Measurements from ENCODE around the gene MYO10. TPM values are rescaled to one million over a fixed set of nuclear protein-coding genes. Genes with fewer than 3 reads are reported as not detected.

MYO10 gene
- total RNA-seq, 4 donors from 2014 or later = 3.2 to 30.7 (median 22.9) TPM

DNA sequence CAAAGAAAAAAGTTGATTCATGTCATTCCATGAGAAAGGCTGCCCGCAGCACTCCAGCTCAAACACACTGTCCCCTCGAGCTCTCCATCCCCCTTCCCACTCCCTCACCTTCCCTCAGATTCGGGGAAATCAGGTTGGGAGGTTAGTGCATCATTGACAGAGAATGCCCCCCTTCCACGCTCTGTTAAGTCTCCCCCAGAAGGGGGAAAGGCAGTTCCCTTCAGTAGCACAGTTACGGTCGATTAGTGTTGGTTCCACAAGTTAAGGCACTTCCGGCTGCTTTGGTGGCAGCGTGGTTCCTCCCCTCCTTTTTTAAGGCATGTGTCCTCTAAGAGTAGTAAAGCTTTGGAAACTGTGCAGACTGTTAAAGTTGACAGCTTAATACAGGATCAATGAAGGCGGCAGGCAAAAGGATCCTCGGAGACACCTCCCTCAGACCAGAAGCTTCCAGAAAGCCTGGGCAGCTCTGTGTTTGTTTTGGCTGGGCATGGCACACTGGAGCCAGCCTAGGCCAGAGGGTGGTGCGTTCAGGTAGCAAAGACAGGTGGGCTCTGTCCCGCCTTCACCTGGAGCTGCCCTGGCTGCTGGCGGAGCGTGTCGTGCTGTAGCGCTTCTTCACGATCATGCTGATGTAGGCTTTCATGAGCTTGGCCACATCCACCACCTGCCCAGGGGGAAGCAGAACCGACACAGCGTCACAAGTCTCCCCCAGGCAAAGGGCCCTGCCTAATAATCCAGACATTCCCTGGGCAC is 269.8 kb downstream of the MYO10 start:
- intact Hi-C loops (cut with DNase I; ENCODE audit: low total_unique reads) = no loop called here
- TF ChIP-seq, protein P1, sequence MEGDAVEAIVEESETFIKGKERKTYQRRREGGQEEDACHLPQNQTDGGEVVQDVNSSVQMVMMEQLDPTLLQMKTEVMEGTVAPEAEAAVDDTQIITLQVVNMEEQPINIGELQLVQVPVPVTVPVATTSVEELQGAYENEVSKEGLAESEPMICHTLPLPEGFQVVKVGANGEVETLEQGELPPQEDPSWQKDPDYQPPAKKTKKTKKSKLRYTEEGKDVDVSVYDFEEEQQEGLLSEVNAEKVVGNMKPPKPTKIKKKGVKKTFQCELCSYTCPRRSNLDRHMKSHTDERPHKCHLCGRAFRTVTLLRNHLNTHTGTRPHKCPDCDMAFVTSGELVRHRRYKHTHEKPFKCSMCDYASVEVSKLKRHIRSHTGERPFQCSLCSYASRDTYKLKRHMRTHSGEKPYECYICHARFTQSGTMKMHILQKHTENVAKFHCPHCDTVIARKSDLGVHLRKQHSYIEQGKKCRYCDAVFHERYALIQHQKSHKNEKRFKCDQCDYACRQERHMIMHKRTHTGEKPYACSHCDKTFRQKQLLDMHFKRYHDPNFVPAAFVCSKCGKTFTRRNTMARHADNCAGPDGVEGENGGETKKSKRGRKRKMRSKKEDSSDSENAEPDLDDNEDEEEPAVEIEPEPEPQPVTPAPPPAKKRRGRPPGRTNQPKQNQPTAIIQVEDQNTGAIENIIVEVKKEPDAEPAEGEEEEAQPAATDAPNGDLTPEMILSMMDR (IDR thresholded peaks at IDR 0.05) = no peak
- TF ChIP-seq POLR2A (IDR thresholded peaks at IDR 0.05) = no peak
- Histone ChIP-seq H3K36me3 (no peaks in the 10 kb centered on the region), H3K27ac (no peak overlapping the region), H3K27me3 (no peaks in the 10 kb centered on the region), H3K9me3 (no peaks in the 10 kb centered on the region), H3K4me1 (no peaks in the 10 kb centered on the region), H3K4me3 (no peak overlapping the region)
- DNase-seq = no peak

DNA sequence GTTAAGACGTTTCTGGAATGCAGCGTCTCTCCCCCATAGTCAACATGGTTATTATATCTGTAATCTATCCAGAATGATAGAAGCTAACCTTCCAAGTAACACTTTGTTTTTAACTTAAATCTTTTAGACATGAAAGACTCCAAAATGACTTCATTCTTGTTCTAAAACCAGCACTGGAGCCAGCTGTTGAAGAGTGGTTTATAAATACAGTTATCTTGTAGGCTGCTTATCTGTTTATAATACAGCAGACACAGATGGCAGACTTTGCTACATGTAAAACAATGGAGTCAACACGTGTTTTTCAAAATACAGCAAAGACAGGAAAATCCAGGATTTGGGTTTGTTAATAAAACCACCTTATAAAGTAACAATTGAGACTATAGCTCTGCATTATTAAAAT is 270.5 kb downstream of the MYO10 start:
- H3K36me3 ChIP-seq = no peaks in the 10 kb centered on the region
- no peak for DNase-seq
- H3K9me3 ChIP-seq = no peaks in the 10 kb centered on the region
- TF ChIP-seq, protein P1 (IDR thresholded peaks at IDR 0.05) = no peak
- TF ChIP-seq POLR2A (IDR thresholded peaks at IDR 0.05) = no peak
- H3K27me3 ChIP-seq = no peaks in the 10 kb centered on the region
- H3K4me3 ChIP-seq = no peak overlapping the region
- intact Hi-C loops (cut with DNase I; ENCODE audit: low total_unique reads) = no loop called here
- H3K4me1 ChIP-seq = no peaks in the 10 kb centered on the region
- no peak overlapping the region for H3K27ac ChIP-seq

DNA sequence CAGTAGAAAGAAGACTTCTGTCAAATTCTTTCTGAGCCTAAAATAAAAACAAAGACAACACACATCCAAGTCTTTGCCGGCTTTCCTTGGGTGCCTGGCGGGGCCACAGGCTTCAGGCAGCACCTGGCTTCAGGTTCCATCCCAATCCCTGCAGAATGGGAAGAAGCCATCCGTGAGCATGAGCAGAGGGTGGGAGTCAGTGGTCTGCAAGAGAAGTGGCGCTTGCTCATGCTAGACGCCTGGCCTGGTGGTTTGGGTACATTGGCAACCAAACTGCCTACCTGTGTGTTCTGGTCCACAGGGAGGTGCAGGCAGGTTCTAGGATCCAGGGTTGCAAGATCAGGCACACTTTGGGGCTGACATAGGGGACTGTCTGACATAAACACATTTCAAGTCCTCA is 271.7 kb downstream of the MYO10 start:
- DNase-seq = no peak
- no peaks in the 10 kb centered on the region for H3K36me3 ChIP-seq
- no peak for TF ChIP-seq POLR2A (IDR thresholded peaks at IDR 0.05)
- TF ChIP-seq, protein P1 (IDR thresholded peaks at IDR 0.05) = no peak
- H3K4me1 ChIP-seq = no peaks in the 10 kb centered on the region
- no peak overlapping the region for H3K27ac ChIP-seq
- H3K27me3 ChIP-seq = no peaks in the 10 kb centered on the region
- intact Hi-C loops (cut with DNase I; ENCODE audit: low total_unique reads) = no loop called here
- H3K4me3 ChIP-seq = no peak overlapping the region
- no peaks in the 10 kb centered on the region for H3K9me3 ChIP-seq

DNA sequence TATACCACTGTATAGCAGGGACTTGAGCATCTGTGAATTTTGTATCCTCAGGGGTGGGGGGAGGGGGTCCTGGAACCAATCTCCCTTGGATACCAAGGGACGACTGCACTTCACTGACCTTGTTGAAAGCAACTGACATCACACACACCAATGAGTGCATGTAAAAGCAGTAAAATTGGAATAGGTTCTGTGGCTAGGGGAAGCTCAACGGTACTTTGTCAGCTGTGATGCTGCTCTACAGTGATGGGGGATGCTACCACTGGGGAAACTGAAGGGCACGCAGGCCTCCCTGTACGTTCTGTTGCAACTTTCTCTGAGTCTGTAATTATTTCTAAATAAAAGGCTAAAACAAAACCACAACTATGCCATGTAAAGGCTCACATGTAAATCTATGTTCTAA is 272.2 kb downstream of the MYO10 start:
- intact Hi-C loops (cut with DNase I; ENCODE audit: low total_unique reads) = no loop called here
- Histone ChIP-seq H3K4me3 (no peak overlapping the region), H3K27me3 (no peaks in the 10 kb centered on the region), H3K36me3 (no peaks in the 10 kb centered on the region), H3K4me1 (no peaks in the 10 kb centered on the region), H3K9me3 (no peaks in the 10 kb centered on the region), H3K27ac (no peak overlapping the region)
- DNase-seq = no peak
- no peak for TF ChIP-seq POLR2A (IDR thresholded peaks at IDR 0.05)
- TF ChIP-seq, protein P1 (IDR thresholded peaks at IDR 0.05) = no peak

DNA sequence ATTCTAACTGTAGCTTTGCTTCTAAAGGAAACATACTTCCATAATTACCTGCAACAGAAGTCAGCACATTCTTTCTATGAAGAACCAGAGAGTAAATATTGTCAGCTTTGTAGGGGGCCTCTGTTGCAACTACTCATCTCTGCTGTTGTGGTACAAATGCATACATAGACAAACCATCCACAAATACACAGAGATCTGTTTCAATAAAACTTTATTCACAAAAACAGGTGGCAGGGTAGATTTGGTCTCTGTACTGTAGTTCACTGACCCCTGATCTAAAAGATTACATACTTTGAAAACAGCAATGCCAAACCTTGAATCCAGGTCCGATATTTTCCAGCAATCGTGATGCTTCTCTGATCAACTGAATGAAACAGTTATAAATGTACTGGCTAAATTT is 274.4 kb downstream of the MYO10 start:
- TF ChIP-seq POLR2A (IDR thresholded peaks at IDR 0.05) = no peak
- TF ChIP-seq, protein P1 (IDR thresholded peaks at IDR 0.05) = no peak
- no peaks in the 10 kb centered on the region for H3K9me3 ChIP-seq
- no peaks in the 10 kb centered on the region for H3K36me3 ChIP-seq
- no peak overlapping the region for H3K27ac ChIP-seq
- intact Hi-C loops (cut with DNase I; ENCODE audit: low total_unique reads) = no loop called here
- H3K27me3 ChIP-seq = no peaks in the 10 kb centered on the region
- no peak overlapping the region for H3K4me3 ChIP-seq
- no peaks in the 10 kb centered on the region for H3K4me1 ChIP-seq
- no peak for DNase-seq
